ENCODE data around the gene TPGS1.
A peak's percentile ranks its signal among the peaks of the same experiment; 100 is the strongest.
"Not testable (repeated sequence)": the region's sequence is repeated elsewhere in the genome, so short reads cannot be mapped to it uniquely, and the experiment has no call there.

The TPGS1 gene

DNA sequence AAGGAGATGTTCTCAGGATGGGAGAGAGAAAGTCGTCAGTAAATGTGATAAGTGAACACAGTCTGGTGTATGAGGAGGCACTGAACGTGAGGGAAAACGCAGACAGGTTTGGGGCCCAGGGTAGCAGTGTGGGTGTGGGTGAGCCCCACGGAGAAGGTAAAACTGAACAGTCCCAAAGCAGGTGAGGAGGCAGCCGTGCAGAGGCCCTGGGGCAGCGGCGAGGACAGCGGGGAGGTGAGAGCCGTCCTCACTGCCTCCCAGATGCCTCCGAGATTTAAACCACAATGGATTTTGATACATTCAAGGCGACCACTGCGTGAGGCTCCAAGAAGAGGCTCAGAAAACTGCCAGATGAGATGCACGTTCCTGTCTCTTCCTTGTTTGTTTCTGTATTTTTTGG, 31.9 kb upstream of the TPGS1 start:
- DNase-seq (ENCODE audit: low read depth) = no peak

DNA sequence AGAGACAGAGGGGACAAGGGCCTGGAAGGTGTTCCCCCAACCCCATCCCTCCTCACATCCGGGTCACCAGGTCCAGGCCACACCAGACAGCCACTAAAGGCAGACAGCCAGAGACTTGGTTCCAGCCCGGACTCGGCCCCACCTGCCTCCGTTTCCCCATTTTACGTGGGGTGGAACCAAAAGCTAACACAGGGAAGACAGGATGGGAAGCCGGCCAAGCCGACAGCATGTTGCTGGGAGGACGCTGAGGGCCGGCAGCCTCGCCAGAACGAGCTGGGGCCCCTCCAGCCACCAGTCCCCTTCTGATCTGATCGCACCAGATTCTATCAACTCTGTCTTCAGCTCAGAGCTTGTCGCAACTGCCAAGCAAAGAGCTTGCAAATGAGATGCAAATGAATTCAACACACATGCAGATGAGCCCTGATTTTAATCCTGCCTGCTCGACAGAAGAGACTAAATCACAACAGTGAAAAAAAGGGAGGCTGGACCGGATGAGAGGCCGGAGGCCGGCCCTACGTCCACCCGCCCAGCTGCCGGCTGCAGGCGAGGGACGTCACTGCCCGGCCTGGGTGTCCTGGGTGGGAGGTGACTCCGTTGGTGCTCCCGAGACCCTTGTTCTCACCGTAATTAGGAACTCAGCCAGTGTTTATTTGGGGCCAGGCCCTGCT, 28.9 kb upstream of the TPGS1 start:
- no peak for DNase-seq (ENCODE audit: low read depth)

DNA sequence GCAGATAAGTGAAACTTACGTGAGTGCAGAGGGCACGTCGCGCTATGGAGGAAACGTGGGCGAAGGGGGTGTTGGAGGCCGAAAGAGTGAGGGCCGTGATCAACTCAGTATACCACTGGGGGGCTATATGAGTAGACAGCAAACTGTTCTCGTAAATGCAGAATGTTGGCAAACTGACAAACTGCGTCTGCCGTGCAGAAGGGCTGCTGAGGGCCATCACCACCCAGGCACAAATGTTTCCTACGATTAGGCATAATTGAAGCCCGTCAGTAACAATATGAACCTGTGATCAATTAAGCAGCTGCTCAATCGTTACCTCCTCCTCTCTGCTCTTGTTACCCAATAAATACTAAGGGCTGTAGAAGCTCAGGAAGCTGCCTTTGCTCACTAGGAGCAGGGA, 28.3 kb upstream of the TPGS1 start:
- no peak for DNase-seq (ENCODE audit: low read depth)

DNA sequence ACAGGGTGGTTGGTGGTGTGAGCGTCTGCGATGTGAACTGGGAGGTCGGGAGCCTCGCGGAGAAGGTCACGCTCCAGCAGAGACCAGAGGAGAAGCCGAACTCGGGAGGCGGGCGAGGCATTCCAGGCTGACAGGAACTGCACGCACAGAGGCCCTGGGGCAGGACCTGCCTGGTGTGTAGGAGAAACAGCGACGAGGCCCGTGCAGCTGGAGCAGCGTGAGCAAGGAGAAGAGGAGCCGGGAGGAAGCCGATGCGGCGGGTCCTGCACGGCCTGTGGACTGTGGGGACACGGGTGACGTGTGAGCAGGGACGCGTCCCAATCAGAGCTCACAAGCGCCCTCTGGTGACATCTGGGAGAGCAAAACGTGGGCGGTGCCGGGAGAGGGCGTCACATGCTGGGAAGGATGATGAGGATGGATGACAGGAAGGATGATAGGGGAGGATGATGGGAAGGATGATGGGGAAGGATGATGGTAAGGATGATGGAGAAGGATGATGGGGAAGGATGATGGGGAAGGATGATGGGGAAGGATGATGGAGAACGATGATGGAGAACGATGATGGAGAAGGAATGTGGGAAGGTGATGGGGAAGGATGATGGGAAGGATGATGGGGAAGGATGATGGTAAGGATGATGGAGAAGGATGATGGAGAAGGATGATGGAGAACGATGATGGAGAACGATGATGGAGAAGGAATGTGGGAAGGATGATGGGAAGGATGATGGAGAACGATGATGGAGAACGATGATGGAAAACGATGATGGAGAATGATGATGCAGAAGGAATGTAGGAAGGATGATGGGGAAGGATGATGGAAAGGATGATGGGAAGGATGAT, 27.1 kb upstream of the TPGS1 start:
- DNase-seq (ENCODE audit: low read depth) = no peak

DNA sequence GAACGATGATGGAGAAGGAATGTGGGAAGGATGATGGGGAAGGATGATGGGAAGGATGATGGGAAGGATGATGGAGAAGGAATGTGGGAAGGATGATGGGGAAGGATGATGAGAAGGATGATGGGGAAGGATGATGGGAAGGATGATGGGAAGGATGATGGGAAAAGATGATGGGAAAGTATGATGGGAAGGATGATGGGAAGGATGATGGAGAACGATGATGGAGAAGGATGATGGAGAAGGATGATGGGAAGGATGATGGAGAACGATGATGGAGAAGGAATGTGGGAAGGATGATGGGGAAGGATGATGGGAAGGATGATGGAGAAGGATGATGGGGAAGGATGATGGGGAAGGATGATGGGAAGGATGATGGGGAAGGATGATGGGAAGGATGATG, 26.2 kb upstream of the TPGS1 start:
- not testable (repeated sequence) for DNase-seq (ENCODE audit: low read depth)

DNA sequence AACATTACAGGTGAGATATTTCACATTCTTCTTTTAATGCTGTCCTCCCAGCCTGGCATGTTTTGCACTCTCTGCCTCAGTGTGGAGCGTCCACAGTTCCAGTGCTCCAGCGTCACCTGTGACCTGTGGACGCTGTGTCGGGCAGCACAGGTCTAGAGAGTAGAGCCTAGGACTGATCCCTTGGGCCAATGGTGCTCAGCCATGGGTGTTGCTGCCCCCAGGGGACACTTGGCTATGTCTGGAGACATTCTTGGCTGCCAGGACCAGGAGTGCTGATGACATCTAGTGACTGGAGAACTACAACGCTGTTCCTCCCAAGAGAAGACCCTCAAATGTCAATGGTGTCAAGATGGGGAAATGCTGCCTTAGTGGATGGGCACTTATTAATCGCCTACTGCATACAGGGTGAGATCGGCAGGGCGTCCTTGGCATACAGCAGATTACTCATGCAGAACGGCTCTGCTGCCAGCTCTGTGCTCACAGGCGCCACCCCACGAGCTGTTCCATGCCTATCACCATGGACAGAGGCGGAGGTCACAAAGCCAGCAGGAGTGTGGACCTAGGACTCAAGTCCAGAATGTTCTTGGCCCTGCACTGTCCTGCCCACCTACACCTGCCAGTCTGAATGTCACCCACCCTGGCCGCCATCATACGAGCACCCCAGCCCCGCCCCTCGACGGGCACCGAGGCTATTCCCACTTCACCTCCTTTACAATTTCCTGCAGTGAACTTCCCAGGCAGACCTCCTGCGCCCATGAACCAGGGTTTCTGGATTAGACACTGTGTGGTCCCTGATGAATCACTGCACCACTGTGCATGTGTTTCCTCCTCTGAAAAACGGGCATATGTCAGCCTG, 24.9 kb upstream of the TPGS1 start:
- no peak for DNase-seq (ENCODE audit: low read depth)

DNA sequence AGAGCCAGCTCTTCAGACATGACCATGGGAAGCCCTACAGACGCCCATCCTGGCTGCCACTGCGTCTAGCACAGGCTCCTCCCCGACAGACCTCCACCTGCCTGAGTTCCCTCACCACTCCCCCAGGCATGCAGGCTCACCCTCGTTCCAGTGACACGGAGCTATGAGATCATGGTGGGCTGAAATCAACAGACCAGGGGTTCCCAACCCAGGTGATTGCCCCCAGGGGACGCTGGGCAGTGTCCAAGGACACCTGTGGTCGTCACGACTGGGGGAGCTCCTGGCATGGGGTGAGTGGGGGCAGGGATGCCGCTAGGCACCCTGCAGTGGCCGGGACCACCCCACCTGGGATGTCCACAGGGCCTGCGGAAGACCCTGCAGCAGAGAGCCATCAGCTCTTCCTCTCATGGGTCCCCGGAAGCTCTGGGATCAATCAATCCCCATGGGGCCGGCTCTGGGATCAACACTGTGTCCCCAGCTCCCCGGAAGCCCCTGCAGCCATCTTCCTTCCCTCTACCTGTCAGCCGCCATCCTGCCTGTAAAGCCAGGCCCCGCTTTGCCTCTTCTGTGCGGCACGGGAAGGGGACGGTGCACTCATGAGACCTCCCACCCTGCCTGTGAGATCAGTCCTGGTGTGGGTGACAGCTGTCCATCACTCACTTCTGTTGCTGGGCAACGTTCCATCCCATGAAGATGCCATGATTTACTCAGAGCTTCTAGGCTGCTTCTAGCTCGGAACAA, 23.8 kb upstream of the TPGS1 start:
- DNase-seq (ENCODE audit: low read depth) = no peak

DNA sequence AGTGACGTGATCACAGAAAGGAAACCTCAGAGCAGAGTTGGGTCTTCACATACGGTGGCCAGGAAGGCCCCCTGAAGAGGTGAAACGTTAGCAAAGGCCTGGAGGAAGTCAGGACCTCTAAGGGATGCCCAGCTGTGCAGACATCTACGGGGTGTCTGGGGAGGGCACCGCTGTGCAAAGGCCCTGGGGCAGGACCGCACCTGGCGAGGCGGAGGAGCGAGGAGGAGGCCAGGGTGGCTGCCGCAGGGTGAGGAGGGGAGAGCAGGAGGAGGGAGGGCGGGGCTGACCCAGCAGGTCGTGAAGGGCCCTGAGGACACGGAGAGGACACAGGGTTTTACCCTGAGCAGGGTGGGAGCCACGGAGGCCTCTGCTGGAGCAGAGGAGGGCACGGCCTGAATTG, 22.8 kb upstream of the TPGS1 start:
- DNase-seq (ENCODE audit: low read depth) = no peak

DNA sequence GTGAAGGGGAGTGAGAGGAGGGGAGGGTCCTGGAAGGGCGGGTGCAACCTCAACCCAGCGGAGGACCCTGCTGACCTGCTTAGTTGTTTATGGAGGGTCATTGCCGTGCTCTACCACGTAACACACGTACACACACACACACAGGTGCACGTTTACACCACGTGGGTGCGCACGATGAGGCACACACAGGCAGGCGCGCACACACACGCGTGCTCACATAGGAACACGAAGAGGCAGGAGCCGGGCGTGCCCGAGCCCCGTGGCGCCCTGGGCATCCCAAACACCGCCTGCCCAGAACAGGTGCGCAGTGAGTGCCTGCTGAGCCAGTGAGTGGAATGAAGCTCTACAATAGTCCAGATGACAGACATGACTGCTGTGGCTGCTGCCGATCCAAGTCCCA, 22.2 kb upstream of the TPGS1 start:
- no peak for DNase-seq (ENCODE audit: low read depth)

DNA sequence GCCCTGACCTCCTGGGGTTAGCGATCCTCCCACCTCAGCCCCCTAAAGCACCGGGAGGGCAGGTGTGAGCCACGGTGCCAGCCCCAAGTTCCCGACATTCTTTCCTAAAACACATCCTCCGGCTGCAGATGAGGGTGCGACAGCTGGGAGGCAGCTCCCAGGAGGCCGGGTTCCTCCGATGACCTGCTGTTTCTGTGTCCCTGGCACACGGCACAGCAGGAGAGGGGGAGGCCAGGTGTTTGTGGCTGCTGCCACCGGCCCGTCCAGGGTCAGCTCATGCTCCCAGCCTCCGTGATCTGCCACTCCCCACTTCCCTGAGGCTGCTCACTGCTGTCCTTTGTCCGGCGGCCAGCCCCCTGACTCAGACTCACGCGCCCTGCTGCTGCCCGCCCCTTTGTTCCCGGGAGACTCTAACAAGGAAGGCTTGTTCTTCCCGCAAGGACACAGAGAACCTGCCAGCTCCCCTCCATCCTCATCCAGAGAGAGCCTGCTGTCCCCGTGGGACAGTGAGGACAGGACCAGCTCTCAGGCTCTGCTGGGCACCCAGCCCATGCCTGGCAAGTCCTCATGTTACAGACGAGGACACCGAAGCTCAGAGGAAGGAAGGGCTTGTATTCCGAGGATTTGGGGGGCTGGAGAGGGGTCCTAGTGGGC, 21.6 kb upstream of the TPGS1 start:
- no peak for DNase-seq (ENCODE audit: low read depth)

DNA sequence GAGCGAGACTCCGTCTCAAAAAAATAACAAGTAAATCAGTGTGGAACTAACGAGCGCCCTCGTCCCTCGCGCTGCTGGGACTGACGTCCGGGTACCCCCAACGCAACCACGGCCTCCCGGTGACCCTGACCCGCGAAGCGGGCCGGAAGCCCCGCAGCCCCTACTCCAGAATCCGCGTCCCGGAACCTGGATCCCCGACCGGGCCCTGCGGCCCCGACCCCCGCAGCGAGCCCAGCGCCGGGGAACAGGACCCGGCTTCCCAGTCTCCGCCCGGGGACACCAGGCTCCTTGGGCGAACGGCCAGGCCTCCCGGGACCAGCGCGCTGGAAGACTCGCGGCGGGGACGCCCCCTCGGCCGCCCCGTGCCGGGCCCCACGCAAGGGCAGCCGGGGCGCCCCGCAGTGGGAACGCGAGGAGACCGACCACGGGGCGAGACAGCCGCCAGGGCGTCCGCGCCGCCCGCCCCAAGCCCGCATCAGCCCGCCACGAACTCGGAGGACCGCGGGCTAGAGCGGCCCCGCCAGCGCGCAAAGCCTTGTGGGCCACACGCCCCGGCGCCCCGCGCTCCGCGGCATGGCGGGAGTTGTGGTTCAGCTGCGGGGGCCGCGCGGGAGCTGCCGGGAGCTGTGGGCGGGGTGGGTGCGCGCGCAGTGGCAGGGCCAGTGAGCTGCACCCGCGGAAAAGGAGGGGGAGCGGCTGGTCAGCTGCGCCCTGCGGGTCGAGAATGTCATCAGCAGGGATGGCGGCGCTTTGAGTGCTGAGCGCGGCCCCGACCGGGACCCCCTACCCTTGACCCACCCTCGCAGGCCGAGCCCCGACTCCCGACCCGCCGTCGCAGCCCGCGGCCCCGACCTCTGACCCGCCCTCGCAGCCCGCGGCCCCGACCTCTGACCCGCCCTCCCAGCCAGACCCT, 18.5 kb upstream of the TPGS1 start:
- DNase-seq (ENCODE audit: low read depth) = peak; percentile 88

DNA sequence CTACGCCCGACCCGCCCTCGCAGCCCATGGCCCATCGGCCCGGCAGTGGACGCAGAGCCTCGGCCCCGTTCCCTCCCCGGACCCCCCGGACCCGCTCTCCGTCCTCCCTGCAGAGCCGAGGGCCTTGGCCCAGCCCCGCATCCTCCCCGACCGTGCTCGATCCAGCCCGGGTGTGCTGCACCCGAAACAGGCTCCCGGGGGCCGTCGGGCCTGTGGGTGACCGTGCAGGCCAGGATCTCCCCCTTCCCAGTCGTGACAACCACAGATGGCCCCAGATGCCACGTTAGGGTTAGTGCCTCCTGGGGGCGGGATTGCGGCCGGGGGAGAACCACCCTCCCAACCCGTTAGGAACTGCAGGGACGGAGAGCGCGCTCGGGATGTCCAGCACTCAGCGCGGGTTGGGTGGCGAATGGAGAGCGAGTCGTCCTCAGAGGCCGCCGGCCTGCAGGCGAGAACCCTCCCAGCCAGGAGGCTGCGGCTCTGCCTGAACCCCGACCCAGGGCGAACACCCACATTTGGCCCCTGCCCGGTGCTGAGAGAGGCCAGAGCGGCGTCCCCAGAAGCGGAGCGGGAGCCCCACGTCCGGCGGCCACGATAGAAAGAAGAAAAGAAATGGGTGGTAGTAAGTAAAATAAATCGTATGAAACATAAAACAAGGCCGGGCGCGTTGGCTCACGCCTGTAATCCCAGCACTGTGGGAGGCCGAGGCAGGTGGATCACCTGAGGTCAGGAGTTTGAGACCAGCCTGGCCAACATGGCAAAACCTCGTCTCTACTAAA, 17.7 kb upstream of the TPGS1 start:
- no peak for DNase-seq (ENCODE audit: low read depth)

DNA sequence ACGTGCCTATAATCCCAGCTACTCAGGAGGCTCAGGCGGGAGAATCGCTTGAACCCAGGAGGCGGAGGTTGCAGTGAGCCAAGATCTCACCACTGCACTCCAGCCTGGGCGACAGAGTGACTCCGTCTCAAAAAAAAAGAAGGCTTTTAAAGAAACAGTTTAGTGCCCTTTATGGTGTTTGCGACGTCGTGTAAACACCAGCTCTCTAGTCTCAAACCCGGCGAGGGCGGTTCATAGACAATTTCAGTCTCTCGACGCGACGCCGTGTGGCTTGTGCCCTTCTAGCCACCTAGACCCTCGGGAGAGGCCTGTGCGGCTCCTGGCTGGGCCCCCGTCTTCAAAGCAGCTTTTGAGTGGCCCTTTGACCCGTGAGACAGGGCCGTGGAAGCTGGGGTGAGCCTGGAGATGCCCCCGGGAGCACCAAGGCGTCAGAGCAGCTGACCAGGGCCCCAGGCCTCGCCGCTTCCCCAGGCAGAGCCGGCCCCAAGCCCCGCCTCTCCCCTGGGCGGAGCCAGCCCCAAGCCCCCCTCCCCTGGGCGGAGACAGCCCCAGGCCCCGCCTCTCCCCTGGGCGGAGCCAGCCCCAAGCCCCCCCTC, 16.1 kb upstream of the TPGS1 start:
- no peak for DNase-seq (ENCODE audit: low read depth)

DNA sequence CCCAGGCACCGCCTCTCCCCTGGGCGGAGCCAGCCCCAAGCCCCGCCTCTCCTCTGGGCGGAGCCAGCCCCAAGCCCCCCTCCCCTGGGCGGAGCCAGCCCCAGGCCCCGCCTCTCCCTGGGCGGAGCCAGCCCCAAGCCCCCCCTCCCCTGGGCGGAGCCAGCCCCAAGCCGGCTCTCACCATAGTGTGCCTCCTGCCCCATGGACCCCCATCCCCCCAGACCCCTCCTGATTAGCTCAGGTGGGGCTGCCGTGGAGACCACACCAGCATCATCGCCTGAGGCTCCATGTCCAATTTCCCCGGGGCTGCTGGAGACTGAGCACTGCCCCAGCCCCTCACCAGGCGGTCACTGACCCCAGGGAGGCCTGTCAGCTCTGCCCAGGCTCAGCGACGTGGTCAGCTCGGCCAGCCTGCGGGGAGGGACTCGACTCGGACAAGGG, 15.2 kb upstream of the TPGS1 start:
- peak; percentile 34 for DNase-seq (ENCODE audit: low read depth)

DNA sequence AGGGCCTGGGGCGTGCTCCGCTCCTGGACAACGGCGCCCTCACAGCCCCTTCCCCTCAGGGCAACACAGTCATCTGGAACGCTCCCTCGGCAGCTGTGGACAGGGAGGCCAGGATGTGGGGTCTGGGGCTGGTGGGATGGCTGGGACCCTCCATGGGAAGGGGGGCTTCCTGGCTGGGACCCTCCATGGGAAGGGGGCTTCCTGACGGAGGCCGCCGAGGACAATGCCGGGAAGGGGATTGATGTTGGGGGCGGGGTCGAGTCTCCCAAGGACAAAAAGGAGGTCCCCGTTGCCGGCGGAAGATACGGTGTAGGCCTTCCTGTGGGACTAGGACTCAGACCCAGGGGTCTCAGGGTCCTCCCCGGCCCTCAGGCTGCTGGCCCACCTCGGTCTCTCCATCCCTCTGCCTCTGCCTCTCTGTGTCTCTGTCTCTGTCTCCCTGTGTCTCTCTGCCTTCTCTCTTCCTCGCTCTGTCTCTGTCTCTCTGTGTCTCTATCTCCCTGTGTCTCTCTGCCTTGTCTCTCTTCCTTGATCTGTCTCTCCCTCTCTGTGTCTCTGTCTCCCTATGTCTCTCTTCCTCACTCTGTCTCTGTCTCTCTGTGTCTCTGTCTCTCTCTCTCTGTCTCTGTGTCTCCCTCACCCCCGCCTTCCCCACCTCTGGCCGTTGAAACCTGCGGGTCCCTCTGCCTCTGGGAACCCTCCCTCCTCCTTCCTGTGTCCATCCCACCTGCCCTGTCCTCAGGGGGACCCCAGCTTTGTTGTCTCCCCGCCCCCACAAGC, 13.7 kb upstream of the TPGS1 start:
- no peak for DNase-seq (ENCODE audit: low read depth)

DNA sequence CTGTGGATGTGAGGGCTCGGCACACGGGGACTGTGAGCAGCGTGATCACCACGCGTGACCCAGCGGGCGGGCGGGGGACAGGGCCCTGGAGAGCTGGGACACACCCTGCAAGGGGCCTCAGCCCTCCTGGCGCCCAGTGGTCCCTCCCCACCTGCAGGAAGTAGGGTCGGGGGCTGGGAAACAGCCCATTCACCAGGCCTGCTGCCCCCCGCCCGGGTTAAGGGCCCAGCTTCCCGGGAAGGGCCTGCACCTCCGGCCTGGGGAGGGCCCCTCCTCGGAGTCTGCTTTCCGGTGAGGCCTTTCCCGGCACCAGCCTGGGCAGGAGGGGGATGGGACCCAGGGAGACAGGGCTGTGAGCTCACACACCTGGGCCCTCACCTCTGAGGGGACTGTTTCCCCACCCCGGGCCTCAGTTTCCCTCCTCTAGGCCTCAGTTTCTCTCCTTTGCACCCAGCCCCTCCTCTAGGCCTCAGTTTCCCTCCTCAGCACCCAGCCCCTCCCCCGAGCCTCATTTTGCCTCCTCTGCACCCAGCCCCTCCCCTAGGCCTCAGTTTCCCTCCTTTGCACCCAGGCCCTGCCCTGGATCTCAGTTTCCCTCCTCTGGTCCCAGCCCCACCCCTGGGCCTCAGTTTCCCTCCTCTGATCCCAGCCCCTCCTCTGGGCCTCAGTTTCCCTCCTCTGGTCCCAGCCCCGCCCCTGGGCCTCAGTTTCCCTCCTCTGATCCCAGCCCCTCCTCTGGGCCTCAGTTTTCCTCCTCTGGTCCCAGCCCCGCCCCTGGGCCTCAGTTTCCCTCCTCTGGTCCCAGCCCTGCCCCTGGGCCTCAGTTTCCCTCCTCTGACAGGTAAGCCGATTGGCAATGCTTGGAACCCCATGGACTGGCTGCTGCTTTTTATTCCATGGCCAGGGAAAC, 12.9 kb upstream of the TPGS1 start:
- DNase-seq (ENCODE audit: low read depth) = no peak

DNA sequence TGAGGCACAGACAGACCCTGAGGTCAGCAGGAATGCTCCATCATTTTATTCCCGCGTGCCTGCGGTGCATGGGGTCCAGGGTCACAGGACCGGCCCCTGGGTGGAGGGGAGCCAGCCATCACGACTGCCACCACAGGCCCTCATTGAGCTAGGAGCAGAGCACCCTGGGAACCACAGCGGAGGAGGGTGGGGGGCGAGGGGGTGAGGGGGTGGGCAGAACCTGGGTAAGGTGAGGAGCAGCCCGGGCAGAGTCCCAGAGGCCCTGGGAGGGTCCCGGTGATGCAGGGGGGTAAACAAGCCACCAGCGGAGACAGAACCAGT, 12.3 kb upstream of the TPGS1 start:
- no peak for DNase-seq (ENCODE audit: low read depth)

Data from T-helper 22 cell (primary cell).